ENCODE measurements around the gene CCDC144A. TPM values are rescaled to one million over a fixed set of nuclear protein-coding genes. Genes with fewer than 3 reads are reported as not detected.
"Not testable (repeated sequence)": the region's sequence is repeated elsewhere in the genome, so short reads cannot be mapped to it uniquely, and the experiment has no call there.

CCDC144A gene, protein sequence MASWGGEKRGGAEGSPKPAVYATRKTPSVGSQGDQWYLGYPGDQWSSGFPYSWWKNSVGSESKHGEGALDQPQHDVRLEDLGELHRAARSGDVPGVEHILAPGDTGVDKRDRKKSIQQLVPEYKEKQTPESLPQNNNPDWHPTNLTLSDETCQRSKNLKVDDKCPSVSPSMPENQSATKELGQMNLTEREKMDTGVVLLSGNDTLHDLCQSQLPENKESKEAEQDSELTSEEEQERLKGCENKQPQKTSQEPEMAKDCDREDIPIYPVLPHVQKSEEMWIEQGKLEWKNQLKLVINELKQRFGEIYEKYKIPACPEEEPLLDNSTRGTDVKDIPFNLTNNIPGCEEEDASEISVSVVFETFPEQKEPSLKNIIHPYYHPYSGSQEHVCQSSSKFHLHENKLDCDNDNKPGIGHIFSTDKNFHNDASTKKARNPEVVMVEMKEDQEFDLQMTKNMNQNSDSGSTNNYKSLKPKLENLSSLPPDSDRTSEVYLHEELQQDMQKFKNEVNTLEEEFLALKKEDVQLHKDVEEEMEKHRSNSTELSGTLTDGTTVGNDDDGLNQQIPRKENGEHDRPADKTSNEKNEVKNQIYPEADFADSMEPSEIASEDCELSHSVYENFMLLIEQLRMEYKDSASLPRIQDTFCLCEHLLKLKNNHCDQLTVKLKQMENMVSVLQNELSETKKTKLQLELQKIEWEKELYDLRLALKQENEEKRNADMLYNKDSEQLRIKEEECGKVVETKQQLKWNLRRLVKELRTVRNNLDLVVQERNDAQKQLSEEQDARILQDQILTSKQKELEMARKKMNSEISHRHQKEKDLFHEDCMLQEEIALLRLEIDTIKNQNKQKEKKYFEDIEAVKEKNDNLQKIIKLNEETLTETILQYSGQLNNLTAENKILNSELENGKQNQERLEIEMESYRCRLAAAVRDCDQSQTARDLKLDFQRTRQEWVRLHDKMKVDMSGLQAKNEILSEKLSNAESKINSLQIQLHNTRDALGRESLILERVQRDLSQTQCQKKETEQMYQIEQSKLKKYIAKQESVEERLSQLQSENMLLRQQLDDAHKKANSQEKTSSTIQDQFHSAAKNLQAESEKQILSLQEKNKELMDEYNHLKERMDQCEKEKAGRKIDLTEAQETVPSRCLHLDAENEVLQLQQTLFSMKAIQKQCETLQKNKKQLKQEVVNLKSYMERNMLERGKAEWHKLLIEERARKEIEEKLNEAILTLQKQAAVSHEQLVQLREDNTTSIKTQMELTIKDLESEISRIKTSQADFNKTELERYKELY (N-terminal part only)
- 12.0 TPM for polyA plus RNA-seq (ENCODE audit: insufficient read length)
- long read RNA-seq, donor 1, result 0 reads
- long read RNA-seq, donor 2, result 0 reads
- long read RNA-seq, donor 3, result 0 reads
- long read RNA-seq, donor 4, result 0 reads
- long read RNA-seq, donor 5, result 0 reads
- long read RNA-seq, donor 6, result 0 reads
- long read RNA-seq, donor 7, result 0 reads
- long read RNA-seq, donor 8, result 0 reads

- not testable (repeated sequence) for DNase-seq
Observed at GRCh38 chr17:16689731-16690281, at the start of gene CCDC144A. Gene CCDC144A, plus strand, starts transcription at chr17:16690241. Its CDS starts 160 bp downstream, at chr17:16690401.

GRCh38 chr17:16649585-16649984, 40.5 kb upstream of the CCDC144A start:
- no peak for DNase-seq

GRCh38 chr17:16652252-16652651, 37.8 kb upstream of the CCDC144A start:
- no peak for DNase-seq

DNA sequence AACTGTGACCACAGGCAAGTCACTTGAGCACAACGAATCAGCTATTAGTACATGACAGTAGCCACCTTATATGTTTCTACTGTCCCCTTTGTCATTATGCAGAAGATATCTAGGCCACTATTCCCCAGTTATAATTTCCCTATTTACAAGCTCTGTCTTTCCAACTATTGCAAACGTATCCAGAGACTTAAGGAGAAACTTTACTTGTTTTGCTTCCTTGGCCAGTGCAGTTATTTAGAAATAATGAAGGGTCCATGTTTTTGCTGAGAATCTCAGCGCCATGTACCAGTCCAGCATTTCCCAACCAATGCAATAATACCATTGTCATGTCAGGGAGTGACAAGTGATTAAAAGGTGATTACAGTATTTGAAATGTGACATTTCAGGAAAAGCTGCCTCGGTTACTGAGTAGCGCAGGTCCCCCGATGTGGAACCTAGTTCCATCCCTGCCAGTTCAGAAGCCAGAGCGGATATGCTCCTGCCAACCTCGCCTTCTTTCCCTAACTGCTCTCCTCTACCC, 37.1 kb upstream of the CCDC144A start:
- DNase-seq, result no peak

GRCh38 chr17:16653367-16654041, 36.5 kb upstream of the CCDC144A start, which contains the start of gene ZNF624:
Gene ZNF624, minus strand, starts transcription at chr17:16653850.
- DNase-seq, result peak; percentile 92

DNA sequence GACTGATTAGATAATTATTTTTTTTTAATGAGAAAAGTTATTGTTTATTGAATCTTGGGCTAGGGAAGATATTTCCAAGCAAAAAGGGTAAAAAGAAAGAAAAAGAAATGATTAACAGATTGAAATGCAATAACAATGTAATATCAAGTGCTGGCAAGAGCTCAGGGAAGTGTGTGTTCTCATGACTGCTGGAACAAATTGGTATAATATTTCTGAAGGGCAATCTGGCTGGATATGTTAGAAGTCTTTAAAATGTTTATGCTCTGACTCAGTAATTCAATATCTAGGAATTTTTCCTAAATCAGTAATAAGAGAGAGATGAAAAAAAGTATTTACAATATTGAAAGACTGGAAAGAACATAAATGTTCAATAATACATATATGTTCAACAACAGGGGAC, 28.8 kb upstream of the CCDC144A start:
- DNase-seq, result no peak

GRCh38 chr17:16662936-16663335, 27.1 kb upstream of the CCDC144A start:
- DNase-seq, result no peak

DNA sequence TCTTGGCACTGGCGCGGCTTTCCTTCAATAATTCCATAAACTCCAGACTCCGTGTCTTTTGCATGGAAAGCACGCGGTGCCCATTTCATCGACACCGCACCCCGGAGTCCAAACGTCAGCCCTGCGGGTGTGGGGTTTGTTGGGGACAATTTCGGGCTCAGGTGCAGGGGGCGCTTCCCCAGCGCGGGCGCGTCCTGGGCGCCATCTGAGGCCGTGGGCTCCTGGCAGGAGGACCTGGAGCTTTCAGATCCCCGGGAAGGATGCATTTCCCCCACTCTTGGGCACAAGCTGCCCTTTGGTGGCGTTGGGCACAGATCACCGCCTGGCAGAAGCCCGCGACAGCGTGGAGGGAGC, 23.5 kb upstream of the CCDC144A start:
- DNase-seq, result not testable (repeated sequence)

GRCh38 chr17:16666907-16667636, 23.0 kb upstream of the CCDC144A start:
- DNase-seq, result not testable (repeated sequence)

- DNase-seq, result no peak
Observed at GRCh38 chr17:16676676-16677268, 13.3 kb upstream of the CCDC144A start.

GRCh38 chr17:16683290-16684138, 6.5 kb upstream of the CCDC144A start:
- DNase-seq, result not testable (repeated sequence)

DNA sequence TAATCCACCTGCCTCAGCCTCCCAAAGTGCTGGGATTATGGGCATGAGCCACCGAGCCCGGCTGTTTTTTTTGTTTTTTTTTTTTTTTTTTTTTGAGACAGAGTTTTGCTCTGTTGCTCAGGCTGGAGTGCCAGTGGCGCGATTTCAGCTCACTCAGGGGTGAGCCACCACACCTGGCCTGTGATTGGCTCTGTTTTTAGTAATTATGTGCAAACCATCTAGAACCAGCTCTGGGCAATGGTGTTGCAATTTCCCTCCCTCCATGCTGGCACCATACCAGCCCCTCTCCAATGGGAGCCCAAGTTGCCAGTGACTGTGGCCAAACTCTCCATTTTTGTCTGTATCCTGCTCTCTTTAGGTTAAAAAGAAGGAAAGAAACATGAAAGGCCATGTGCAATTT, 4.0 kb upstream of the CCDC144A start:
- DNase-seq, result not testable (repeated sequence)

- not testable (repeated sequence) for DNase-seq
Observed at GRCh38 chr17:16687151-16687550, 2.9 kb upstream of the CCDC144A start.

GRCh38 chr17:16690447-16690846, 406 bp downstream of the CCDC144A start:
- not testable (repeated sequence) for DNase-seq

DNA sequence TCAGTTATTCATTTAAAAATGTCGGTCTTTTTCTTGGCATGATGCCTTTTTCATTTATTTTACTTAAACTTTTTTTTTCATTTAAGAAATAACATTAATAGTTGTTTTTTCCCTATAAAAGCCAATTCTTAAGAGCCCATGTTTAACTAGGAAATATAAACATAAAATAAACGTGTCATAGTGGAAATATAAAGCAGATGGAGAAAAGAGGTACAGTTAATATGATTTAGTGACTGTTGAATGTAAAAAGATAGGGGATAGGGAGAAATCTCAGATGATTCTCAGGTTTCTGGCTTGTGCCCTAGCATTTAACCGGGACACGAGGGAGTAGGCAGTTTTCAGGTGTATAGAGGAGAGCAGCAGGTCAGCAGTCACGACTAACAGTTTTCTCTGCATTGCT, 7.6 kb downstream of the CCDC144A start:
- DNase-seq, result not testable (repeated sequence)

DNA sequence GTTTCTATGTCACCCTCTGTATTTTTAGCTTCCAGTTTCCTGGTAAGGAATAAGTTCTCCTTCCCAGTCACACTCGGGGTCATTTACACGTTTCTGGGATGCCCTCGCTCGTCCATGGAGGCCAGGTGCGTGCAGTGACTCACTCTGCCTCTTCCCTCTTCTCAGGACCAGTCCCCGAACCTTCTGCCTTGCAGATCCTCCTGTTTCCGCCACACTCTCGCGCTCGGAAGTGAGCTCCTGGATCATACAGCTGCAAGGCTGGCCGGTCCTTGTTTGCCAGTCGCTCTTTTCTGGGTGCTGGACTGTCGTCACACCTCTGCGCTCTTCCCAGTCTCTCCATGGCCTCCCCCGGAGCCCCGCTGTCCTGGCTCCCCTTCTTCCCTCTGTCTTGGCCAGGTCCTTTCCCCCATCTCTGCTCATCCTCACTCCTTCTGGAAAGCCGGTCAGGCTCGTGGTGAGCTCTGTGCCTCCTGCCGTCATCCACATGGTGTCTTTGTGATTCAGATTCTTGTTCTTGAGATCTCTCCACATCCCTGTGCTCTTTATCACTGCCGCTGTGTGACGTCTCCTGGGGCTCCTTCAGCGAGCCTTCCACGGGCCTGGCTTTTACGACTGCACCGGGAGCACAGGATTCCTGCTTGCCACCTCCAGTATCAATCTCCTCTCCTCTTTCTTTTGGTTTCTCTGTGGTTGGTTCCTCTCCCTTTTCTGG, 55.6 kb downstream of the CCDC144A start:
- peak; percentile 1 for DNase-seq

DNA sequence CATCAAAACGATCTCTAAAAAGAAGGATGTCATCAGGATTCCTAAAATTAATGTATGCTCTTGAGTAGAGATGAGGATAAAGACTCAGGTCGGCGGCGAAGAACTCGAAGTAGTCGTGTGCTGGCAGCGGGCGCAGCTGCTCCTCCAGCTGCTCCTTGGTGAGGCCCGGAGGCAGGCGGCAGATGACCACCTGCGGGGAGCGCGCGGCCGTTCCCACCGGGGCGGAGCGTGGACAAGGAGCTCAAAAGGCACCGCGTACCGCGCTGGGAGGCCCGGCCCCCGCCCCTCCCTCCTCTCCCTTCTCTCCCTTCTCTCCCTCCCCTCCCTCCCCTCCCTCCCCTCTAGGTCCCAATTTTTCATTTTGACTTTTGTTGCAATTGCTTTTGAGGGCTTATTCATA, 56.5 kb downstream of the CCDC144A start:
- DNase-seq, result not testable (repeated sequence)

DNA sequence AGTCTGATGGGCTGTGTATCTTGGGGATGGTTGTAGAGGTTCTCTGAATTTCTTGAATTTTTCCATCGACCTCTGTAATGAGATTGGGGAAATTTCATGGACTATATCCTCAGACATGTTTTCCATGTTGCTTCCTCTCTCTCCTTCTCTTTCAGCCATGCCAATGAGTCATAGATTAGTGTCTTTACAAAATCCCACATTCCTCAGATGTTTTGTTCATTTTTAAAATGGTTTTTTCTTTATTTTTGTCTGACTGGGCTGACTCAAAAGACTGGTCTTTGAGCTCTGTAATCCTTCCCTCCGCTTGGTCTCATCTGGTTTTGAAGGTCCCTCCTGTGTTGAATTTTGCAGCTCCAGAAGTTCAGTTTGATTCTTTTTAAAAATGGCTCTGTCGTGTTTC, 60.5 kb downstream of the CCDC144A start:
- not testable (repeated sequence) for DNase-seq

All from left kidney (tissue), 8 donors.